GM21576 (cell line): Measurements from ENCODE around the gene TCF4.
A peak's percentile ranks its signal among the peaks of the same experiment; 100 is the strongest.

ENCODE experiments used
- ATAC-seq: cut with Tn5 transposase; IDR thresholded peaks from one replicate; pipeline ENCODE4 v1.9.1; 2021; ENCODE audit warnings: mild to moderate bottlenecking, moderate library complexity; ENCODE audit not compliant: unreplicated experiment

TCF4 gene

GRCh38 chr18:55588111-55588869 is at the start of gene TCF4:
Gene TCF4, minus strand, starts transcription at chr18:55588192. Its CDS starts 1,076 bp downstream, at chr18:55587116.
- ATAC-seq, result no peak

DNA sequence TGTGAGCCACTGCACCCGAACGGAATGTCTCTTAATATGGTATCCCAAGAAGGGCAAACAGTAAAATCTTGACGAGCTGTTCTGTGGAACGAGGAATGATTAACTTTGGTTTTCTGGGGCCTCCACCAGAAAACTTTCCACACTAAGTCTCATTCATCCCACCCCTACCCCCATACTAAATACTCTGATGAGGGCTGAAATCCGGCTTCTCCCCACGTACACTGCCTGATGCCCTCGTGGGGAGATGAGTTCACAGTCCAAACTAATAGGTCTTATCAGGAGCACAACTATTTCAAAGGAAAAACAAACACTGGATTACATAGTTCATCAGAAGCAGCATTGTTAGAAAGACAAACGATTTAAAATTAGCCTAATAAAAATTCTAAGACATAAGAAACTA is 49.2 kb upstream of the TCF4 start:
- no peak for ATAC-seq

- ATAC-seq, result no peak
These were observed 47.4 kb upstream of the TCF4 start for GRCh38 chr18:55635439-55635838.

DNA sequence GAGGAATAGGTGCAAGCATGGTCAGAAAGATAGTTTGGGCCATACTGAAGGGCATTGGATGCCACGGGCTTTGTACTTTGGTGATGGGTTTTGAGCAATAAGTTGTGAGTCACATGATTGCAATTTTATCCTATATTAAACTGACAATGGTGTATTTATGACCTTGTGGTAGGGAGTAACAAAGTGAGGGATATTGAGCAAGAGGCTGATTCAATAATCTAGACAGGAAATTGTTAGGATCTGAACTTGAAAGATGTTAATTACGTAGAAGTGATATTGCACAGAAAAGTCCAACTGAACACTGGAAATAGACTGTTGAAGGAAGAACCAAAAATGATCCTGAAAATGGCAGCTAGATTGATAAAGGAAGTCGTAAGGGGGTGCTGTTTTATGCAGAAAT is 46.6 kb upstream of the TCF4 start:
- no peak for ATAC-seq

DNA sequence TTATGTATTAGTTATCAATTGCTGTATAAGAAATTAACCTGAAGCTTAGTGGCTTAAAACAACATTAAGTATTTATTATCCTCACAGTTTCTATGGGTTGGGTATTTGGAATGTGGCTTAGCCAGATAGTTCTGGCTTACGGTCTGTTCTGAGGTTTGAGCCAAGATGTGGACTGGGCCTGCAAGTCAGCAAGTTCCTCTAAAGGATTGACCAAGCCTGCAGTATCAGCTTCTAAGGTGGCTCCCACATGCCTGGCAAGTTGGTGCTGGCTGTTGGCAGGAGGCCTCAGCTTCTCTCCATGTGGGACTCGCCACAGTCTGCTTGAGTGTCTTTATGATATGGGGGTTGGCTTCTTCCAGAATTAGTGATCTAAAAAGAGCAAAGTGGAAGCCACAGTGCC is 45.0 kb upstream of the TCF4 start:
- no peak for ATAC-seq

DNA sequence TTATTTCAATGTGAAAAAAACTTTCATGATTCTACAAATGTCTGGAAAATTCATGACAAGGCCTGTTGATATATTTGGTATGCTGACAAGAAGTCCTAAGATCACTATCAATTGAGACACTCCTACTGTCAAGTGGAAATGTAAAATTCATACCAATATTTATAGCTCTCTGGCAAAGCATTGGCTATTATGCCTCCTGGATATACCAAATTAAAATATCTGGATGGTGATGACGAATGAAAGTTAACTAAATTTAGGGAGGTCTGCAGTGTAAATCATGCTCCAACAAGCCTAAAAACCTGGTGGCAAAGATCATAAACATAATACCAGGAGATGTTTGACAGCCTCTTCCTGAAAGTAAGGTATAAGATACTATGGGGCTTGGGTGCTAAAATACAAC is 41.1 kb upstream of the TCF4 start:
- no peak for ATAC-seq

- no peak for ATAC-seq
These were observed 39.0 kb upstream of the TCF4 start for GRCh38 chr18:55627007-55627406.

DNA sequence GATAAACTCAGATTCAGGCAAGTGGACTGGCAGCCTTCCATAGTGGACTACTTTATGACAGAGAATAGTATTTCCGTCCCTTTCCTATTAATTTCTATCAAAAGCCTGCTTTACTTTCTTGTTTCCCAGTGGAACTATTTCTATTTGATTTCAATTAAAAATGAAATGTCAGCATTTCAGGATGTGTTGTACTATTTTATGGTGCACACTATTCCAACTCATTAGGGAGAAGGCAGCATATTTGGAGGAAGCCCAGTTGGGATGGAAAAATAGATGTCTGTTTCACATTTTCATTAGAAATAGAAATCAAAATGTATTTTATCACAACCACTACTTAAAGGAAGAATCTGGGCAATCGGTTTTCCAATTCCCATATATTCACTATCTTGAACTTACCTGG is 37.9 kb upstream of the TCF4 start:
- no peak for ATAC-seq

DNA sequence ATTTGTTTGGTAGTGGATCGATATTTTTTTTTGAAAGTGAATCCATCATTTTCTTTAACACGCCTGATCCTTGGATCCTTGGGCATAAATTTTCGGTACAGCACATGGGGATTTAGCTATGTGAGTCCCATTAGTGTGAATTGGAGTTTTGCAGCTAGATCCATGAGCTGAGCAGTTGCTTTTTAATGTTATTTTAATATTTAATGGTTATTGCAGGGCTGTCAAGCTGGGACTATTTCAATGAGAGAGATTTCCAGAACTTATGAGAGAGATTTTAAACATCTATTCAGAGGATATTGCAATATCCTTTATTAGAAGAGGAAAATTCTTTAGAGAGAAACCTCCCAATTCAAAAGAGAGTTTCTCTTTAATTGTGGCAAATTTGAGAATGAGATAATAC is 35.6 kb upstream of the TCF4 start:
- ATAC-seq, result no peak

- no peak for ATAC-seq
These were observed 22.5 kb upstream of the TCF4 start for GRCh38 chr18:55610506-55610905.

DNA sequence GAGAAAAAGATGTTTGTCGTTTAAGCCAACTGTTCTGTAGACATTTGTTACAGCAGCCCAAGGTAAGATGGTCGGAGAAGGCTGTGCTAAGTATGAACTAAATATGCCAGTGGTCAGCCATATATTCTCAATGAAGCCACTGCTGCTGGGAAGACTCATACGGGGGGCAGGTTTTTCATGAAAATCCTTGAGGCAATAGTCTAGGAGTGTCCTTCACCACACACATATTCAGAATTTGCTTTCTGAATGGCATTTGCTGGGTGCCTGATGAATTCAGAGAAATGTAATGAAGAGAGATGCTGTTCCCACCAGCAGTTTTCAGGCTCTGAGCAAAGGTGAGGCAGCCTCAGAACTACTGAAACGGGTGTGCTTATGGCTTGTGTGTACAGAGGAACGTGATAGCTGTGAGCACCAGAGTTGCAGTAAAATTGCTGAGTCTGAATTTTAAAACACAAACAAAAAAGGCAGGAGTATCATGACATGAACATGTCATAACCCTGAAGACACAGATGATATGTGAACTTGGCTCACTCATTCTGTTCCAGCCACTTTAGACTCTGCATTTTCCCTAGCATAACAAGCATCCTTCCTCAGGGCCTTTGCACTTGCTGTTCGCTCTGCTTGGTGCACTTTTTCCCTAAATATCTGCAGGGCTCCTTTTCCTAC is 21.3 kb upstream of the TCF4 start:
- ATAC-seq, result no peak

DNA sequence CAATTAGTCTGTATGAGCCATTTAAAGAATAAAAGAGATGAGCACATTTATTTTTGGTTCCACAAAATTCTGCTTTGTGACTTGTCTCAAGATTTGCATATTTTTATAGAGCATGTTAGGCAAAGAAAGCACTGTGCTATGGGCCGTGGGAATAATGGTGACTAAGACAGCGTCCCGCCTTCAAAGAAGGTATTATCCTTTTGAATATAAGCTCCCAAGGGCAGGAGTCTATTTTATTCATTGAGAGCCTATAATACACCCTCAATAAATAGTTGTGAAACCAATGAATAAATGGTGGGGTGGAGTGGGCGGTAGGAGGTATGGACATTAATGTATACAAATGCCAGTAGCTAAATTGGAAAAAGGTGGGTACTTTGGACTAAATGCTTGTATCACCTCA is 20.5 kb upstream of the TCF4 start:
- ATAC-seq, result no peak

- ATAC-seq, result no peak
These were observed 19.8 kb upstream of the TCF4 start for GRCh38 chr18:55607773-55608172.

GRCh38 chr18:55605733-55606338 is 17.8 kb upstream of the TCF4 start:
- peak; percentile 88 for ATAC-seq

- no peak for ATAC-seq
These were observed 15.8 kb upstream of the TCF4 start for GRCh38 chr18:55603775-55604174.

DNA sequence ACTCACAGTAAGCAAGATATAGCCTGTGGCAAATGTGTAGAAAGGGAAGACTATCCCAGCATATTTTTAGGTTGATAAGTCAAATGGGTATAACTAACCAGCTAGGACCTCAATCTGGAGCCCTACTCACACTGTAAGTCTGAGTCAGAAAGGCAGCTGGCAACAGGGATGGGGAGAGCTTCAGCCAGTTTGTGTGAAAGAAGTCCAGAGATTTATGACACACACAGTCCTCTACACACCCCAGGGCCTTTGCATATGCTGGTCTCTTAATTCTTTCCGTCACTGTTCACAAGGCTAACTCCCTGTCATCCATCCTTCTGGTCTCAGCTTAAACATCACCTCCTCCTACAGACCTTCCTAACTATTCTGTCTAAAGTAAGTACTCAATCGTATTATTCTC is 5.9 kb upstream of the TCF4 start:
- ATAC-seq, result no peak

GRCh38 chr18:55592572-55592971 is 4.6 kb upstream of the TCF4 start:
- ATAC-seq, result no peak

DNA sequence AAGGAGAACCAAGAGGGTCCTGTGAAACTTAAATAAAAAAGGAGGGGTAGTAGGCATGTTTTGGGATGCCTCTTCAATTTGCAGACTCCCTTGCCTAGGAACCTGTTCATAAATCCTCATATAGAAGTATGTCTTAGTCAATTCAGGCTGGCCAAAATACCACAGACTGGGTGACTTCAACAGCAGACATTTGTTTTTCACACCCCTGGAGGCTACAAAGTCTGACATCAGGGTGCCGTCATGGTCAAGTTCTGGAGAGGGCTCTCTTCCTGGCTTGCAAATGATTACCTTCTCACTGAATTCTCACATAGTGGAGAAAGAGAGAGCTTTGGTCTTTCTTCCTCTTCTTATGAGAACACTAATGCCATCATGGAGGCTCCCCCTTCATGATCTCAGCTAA is 4.1 kb upstream of the TCF4 start:
- no peak for ATAC-seq

GRCh38 chr18:55589625-55590291 is 1.8 kb upstream of the TCF4 start:
- ATAC-seq, result peak; percentile 86

DNA sequence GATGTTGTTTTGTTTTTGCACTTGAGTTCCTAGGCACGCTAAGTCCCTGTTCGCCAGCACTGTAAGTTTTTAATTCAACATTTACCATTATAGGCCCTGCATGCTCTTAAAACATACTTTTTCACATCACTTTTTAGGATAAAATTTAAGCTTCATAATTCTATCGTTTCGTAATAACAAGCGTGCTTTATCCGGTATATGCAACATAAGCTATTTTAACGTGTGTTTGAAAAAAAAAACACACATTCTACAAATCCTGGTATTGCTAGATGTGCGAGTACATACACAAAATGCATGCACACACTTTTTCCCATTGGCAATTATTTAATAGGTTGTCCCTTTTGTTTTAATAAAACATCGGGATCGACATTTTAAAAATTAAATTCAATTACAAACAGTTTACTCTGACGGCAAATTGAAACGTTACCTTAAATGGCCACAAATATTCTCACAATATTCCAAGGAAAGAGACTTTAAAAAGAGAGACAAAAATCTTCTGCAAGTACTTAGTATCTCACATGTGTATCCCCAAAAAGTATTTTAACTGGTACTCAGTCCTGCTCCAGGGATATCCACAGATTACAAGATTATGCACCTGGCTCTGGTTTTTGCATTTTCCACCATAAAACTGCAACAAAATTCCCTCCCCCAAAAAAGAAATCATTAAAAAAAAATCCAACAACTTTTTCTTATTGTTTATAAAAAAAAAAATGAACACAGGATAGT is 1.0 kb upstream of the TCF4 start:
- no peak for ATAC-seq
